Liver (tissue), 3 donors: ENCODE results near the gene KLF8.

Experiments used
- GABPA ChIP-seq, 2 donors: IDR thresholded peaks in 1 of 2; conservative IDR thresholded peaks in 1 of 2; 2 replicates each; pipeline ENCODE4 v1.6.1; 2016; ENCODE audit warnings: antibody characterized with exemption in 2 of 2, mild to moderate bottlenecking in 1 of 2, moderate library complexity in 1 of 2
- RAD21 ChIP-seq, 2 donors: IDR thresholded peaks; 2 replicates each; pipeline ENCODE4 v1.6.1; 2016; ENCODE audit warnings: antibody characterized with exemption in 2 of 2, mild to moderate bottlenecking in 2 of 2
- YY1 ChIP-seq: IDR thresholded peaks from 2 replicates; pipeline ENCODE4 v1.6.1; 2016; ENCODE audit warnings: antibody characterized with exemption, mild to moderate bottlenecking
- TF ChIP-seq, protein P1 (sequence below): fragments of 150-350 bp; IDR thresholded peaks from 2 replicates; pipeline ENCODE4 v1.5.1; 2017; ENCODE audit warnings: improper control_type of control experiment, low read depth, low read length; ENCODE audit not compliant: missing input control
- TF ChIP-seq, protein P2 (sequence below): IDR thresholded peaks from 2 replicates; pipeline ENCODE4 v1.6.1; 2016; ENCODE audit warnings: antibody characterized with exemption
- donor health status: healthy.
- donor health status: healthy.

DNA sequence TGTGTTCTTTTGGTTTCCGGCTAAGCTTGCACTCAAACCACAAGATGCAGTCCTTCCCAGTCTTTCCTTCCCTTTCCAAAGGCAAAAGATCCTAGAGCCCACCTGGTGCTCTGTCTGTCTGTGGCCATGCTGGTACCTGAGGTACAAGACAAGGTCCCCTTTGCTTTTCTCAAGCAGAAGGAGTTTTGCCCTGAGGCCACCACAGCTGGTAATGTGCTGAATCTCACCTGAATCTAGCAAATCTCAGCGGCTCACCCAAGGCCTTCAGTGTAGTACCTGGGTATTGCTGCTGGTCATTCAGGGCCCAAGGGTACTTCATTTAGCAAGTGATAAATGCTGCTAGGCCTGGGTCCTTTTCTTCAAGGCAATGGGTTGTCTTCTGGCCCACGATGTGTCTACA lies 20.5 kb upstream of the KLF8 start:
- TF ChIP-seq, protein P1, sequence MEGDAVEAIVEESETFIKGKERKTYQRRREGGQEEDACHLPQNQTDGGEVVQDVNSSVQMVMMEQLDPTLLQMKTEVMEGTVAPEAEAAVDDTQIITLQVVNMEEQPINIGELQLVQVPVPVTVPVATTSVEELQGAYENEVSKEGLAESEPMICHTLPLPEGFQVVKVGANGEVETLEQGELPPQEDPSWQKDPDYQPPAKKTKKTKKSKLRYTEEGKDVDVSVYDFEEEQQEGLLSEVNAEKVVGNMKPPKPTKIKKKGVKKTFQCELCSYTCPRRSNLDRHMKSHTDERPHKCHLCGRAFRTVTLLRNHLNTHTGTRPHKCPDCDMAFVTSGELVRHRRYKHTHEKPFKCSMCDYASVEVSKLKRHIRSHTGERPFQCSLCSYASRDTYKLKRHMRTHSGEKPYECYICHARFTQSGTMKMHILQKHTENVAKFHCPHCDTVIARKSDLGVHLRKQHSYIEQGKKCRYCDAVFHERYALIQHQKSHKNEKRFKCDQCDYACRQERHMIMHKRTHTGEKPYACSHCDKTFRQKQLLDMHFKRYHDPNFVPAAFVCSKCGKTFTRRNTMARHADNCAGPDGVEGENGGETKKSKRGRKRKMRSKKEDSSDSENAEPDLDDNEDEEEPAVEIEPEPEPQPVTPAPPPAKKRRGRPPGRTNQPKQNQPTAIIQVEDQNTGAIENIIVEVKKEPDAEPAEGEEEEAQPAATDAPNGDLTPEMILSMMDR, result no peak
- TF ChIP-seq YY1 (no peak), RAD21 (IDR thresholded peaks at IDR 0.05) (no peak), GABPA (IDR thresholded peaks at IDR 0.05 in 1 of 2, conservative IDR thresholded peaks at IDR 0.05 in 1 of 2) (no peak)
- TF ChIP-seq, protein P2, sequence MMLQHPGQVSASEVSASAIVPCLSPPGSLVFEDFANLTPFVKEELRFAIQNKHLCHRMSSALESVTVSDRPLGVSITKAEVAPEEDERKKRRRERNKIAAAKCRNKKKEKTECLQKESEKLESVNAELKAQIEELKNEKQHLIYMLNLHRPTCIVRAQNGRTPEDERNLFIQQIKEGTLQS, result no peak
